Hepatocyte (in vitro differentiated cells): Measurements from ENCODE around the gene RUBCN.
"Not testable (repeated sequence)": the region's sequence is repeated elsewhere in the genome, so short reads cannot be mapped to it uniquely, and the experiment has no call there.

ENCODE experiments used
- EZH2 ChIP-seq: fragments of 200-600 bp; sonication (generic); IDR thresholded peaks from 2 replicates; pipeline ENCODE4 v1.6.1; 2016; ENCODE audit warnings: antibody characterized with exemption, mild to moderate bottlenecking, borderline replicate concordance
- EZH2phosphoT487 ChIP-seq: fragments of 200-600 bp; sonication (generic); IDR thresholded peaks from one replicate; pipeline ENCODE4 v1.6.1; 2018; ENCODE audit warnings: antibody characterized with exemption, mild to moderate bottlenecking, low read depth, moderate library complexity; ENCODE audit not compliant: unreplicated experiment, severe bottlenecking
- TF ChIP-seq, protein P1 (sequence below): fragments of 200-600 bp; sonication (generic); IDR thresholded peaks from 2 replicates; pipeline ENCODE4 v1.5.1; 2016; ENCODE audit warnings: antibody characterized with exemption, mild to moderate bottlenecking; ENCODE audit not compliant: poor library complexity

DNA sequence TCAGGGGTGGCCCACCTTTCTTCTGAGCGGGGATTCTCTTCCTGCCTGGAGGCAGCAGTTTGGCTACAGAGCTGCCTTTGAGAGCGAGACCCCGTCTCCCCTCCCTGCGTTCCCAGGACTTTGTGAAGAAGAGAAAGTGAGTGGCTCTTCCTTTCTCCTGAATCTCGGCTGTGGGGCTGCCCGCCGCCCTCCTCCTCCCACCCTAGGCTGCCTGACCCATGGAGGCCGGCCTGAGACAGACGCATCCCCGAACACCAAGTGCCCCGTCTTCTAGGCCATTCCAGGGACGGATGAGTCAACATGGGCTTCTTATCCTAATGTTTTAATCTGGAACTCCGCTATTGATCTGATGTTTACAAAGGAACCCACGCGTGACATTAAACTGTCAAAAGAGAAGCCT lies 74.8 kb downstream of the RUBCN start:
- not testable (repeated sequence) for TF ChIP-seq EZH2, EZH2phosphoT487
- TF ChIP-seq, protein P1, sequence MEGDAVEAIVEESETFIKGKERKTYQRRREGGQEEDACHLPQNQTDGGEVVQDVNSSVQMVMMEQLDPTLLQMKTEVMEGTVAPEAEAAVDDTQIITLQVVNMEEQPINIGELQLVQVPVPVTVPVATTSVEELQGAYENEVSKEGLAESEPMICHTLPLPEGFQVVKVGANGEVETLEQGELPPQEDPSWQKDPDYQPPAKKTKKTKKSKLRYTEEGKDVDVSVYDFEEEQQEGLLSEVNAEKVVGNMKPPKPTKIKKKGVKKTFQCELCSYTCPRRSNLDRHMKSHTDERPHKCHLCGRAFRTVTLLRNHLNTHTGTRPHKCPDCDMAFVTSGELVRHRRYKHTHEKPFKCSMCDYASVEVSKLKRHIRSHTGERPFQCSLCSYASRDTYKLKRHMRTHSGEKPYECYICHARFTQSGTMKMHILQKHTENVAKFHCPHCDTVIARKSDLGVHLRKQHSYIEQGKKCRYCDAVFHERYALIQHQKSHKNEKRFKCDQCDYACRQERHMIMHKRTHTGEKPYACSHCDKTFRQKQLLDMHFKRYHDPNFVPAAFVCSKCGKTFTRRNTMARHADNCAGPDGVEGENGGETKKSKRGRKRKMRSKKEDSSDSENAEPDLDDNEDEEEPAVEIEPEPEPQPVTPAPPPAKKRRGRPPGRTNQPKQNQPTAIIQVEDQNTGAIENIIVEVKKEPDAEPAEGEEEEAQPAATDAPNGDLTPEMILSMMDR = not testable (repeated sequence)
